H7 (cell line): ENCODE results near the gene SH3RF3. TPM values are rescaled to one million over a fixed set of nuclear protein-coding genes. Genes with fewer than 3 reads are reported as not detected.

Experiments used
- DNase-seq: peaks from one replicate; pipeline ENCODE4 v3.0.0; 2012
- H3K27me3 ChIP-seq: 2 replicates; pipeline ENCODE4 v1.6.0; 2011; ENCODE audit warnings: mild to moderate bottlenecking, low read length; ENCODE audit not compliant: control insufficient read depth, insufficient read depth
- H3K36me3 ChIP-seq: replicated peaks from 2 replicates; pipeline ENCODE4 v1.5.1; 2011; ENCODE audit warnings: low read length; ENCODE audit not compliant: control insufficient read depth, insufficient read depth
- H3K4me3 ChIP-seq: 2 replicates; pipeline ENCODE4 v1.5.1; 2011; ENCODE audit warnings: low read depth, mild to moderate bottlenecking, control low read depth, low read length, moderate library complexity; ENCODE audit not compliant: insufficient read depth
- total RNA-seq: library from RNA; depleted of rRNA; stranded (reverse); fragments of >200 nt; shearing (Covaris generic); gene quantifications from 2 replicates; pipeline ENCODE4 v1.2.3, GENCODE V29; 2014

SH3RF3 gene
- total RNA-seq, 1 experiment from 2014 or later, result 0.80 TPM

DNA sequence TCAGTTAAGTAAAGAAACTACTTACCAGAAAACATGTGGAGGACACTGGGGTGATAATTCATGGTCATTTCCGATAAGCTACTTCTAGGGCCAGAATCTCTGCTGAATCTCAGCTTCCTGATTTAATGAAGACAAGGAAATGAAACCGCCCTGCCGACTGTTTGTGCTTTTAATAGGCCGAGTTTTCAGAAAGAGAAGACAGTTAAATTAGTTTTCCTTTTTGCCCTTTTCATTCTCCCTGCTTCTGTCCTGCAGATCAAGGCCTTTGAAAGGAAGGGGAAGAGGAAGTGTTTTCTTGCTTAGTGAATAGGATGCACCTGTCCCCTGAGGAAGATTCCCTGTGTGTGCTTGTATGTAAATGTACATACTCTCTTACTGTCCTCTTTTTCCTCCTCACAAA lies 126.6 kb downstream of the SH3RF3 start:
- H3K4me3 ChIP-seq, result no peak overlapping the region
- DNase-seq, result no peak
- H3K27me3 ChIP-seq, result no peaks in the 10 kb centered on the region
- H3K36me3 ChIP-seq, result no peaks in the 10 kb centered on the region

DNA sequence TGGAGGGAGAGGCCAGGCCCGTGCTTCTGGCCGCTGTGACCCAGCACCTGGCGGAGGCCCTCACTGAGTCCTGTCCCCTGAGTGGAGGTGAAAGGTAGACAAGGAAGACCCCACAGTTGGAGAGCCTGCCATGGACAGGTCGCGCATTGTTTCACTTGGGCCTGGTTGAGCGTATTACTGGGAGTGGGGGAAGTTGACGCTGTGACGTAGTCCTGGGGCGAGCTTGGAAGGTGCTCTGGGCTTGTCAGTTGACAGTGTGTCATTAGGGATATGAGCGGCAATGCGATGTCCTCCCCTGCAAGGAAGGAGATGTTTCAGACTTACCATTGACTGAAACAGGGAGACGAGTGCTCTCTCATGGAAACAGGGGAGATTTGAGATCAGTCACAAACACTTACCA lies 127.1 kb downstream of the SH3RF3 start:
- Histone ChIP-seq H3K36me3 (no peaks in the 10 kb centered on the region), H3K4me3 (no peak overlapping the region), H3K27me3 (no peaks in the 10 kb centered on the region)
- DNase-seq, result no peak

DNA sequence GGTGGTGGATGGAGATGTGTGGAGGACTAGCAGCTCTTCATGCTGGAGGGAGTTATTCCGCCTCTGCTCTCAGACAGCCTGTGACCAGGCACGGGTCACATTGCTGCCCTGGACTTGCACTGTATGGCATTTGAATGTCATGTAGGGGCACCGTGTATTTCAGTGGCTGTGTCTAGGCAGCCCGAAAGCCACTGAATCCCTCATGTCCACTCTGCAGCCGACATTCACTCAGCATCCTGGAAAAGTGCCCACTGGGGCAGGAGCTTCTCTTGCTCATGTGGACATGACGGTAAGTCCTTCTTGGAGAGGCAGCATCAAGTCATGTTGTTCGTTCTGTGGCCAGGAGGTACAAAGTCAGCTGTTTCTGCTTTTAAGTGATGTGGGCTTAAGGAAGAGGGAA lies 127.9 kb downstream of the SH3RF3 start:
- no peak overlapping the region for H3K4me3 ChIP-seq
- no peaks in the 10 kb centered on the region for H3K36me3 ChIP-seq
- H3K27me3 ChIP-seq, result no peaks in the 10 kb centered on the region
- no peak for DNase-seq

DNA sequence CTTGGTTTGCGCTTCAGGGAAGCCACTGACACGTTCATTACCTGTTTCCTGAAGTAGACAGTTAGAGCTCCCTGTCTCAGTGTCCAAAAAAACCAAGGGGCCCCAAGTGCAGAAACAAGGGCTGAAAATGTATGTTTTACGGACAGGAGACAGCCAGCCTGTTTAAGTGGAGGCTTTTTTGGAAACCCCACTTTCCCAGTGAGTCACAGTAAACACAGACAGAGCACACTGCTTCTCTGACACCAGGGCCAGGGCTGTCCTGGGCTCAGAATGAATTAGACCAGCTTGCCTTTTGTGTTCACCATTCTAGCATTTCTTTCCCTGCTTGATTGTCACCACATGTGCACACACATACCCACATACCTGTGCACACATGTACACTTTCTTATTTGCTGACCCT lies 128.6 kb downstream of the SH3RF3 start:
- DNase-seq, result no peak
- no peak overlapping the region for H3K4me3 ChIP-seq
- no peaks in the 10 kb centered on the region for H3K36me3 ChIP-seq
- H3K27me3 ChIP-seq, result no peaks in the 10 kb centered on the region

DNA sequence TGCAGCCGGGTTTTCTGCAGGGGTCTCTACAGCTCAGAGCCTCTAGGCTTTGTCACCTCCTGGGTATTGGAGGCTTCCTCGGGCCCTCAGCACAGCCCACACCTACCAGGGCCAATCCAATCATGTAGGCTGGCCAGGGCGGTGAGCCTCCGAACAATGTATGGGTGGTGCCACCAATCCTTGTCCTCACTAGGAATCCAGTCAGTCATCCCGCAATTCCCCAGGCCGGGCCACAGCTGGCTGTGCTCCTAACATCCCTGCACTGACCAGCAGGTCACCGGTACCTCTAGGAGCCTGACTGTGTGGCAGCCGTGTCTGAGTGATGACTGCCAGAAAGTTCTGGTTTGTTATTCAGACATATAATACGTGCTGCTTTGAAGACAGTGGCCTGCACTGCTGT lies 129.4 kb downstream of the SH3RF3 start:
- no peaks in the 10 kb centered on the region for H3K27me3 ChIP-seq
- H3K36me3 ChIP-seq, result no peaks in the 10 kb centered on the region
- DNase-seq, result no peak
- H3K4me3 ChIP-seq, result no peak overlapping the region

DNA sequence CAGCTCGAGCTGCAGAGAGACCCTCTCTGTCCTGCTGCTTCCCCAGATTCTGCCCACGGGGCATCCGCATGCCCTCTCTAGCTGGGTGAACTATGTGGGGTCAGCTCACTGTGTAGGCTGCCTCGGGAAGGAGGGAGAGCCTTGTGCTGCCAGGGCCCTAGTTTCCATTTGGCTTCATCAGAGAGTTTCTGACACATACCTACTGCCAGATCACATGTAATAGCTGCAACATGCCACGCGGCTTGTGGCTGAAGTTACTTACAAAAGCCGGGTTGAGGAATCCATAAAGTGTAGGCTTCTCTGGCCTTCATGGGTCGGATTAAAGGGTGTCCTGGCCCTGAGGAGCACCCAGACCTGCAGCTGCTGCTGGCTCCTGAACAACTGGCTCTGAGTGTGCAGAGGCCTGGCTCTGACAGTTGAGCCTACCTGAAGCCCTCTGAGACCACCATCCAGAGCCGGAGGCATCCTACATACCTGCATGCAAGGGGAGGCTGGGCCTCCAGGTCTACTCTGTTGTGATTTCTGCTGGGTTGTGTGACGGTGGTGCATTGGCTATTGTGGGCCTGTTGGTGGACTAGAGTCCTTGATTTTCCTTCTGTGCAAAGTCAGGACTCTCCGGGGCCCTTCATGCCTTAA lies 130.0 kb downstream of the SH3RF3 start:
- H3K4me3 ChIP-seq, result no peak overlapping the region
- H3K27me3 ChIP-seq, result no peaks in the 10 kb centered on the region
- DNase-seq, result no peak
- no peaks in the 10 kb centered on the region for H3K36me3 ChIP-seq

DNA sequence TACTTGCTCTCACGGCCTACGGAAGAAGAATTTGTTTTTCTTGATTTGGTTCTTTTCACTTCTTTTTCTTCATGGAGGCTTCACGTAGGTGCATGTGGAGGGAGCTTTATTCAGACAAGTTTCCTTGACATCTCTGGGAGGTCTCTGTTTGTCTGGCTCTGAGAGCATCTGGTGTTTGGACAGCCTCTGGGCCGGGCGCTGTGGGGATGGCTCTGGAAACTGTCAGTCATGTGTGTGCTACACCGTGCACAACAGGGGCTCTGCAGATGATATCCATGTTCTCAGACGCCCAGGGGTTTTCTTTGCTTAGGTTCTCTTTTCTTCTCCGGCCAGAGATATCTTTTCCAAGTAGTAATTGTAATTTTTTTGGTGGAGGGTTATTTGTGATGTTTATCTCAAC lies 130.7 kb downstream of the SH3RF3 start:
- DNase-seq, result no peak
- Histone ChIP-seq H3K36me3 (no peaks in the 10 kb centered on the region), H3K4me3 (no peak overlapping the region), H3K27me3 (no peaks in the 10 kb centered on the region)

DNA sequence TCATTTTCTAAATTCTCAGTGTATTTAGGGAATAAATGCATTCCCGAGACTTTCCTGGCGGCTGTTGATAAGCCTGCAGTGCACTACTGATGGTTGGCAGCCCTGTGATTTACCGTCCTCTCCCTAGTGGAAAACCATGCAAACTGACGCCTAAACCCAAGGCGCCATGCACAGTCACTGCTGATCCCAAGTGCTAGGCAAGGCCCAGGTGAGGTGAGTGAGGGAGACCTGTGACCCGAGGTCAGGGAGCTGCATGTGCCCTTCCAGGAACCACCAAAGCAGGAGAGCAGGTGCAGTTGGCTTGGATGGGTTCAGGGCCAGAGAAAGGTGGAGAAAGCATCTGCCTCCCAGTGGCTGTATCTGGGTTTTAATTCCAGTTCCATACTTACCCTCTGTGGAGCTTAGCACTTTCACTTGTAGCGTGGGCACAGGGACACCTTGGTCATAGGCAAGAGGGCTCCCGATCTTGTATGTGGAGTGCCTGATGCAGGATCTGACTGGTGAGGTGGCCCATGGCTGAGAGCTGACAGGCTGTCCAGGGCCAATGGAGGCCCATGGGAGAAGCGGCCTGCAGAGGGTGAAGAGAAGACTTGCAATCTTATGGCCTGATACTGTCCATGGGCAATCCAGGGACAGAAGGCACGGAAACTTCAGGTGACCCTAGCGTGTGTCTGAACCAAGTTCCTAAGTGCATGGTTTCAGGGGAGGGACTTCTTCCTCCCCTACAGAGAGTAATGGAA lies 131.3 kb downstream of the SH3RF3 start:
- Histone ChIP-seq H3K4me3 (no peak overlapping the region), H3K27me3 (no peaks in the 10 kb centered on the region), H3K36me3 (no peaks in the 10 kb centered on the region)
- DNase-seq, result no peak

DNA sequence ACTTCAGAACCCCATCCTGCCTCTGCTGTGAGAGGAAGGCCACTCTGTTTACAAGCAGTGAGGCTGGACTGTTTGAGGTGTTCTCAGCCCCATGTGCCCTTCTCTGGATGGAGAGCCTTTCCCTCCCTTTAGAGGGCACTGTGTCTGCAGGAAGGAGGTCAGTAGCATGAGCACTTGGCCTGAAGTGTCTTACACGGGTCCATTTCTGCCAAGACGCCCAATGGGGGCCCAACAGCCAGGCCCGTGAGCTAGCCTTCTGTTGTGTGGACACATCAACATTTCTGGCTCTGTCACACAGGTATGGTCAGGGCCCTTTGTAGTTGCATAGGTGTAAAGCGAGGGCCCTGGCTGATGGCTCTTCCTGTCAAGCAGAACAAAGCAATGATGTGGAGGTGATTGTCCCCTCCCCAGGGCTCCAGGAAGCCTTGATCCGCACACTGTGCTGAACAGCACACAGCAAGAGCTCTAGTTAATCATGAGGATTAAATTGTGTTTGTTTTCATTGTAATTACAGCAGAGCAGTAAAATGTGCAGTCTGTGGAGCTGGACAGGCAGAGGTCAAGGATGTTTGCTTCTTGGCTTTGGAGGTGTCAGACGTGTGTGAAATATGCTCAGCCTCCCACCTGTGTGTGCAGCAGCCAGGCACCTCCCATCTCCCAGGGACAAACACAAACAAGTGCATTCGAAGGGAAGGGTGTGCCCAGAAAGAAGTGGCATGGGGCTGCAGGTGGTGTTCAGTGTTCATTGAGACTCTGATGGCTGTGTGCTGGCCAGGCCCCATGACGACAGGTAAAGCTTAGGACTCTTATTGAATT lies 132.1 kb downstream of the SH3RF3 start:
- Histone ChIP-seq H3K36me3 (no peaks in the 10 kb centered on the region), H3K4me3 (no peak overlapping the region), H3K27me3 (no peaks in the 10 kb centered on the region)
- DNase-seq, result peak; percentile 75

DNA sequence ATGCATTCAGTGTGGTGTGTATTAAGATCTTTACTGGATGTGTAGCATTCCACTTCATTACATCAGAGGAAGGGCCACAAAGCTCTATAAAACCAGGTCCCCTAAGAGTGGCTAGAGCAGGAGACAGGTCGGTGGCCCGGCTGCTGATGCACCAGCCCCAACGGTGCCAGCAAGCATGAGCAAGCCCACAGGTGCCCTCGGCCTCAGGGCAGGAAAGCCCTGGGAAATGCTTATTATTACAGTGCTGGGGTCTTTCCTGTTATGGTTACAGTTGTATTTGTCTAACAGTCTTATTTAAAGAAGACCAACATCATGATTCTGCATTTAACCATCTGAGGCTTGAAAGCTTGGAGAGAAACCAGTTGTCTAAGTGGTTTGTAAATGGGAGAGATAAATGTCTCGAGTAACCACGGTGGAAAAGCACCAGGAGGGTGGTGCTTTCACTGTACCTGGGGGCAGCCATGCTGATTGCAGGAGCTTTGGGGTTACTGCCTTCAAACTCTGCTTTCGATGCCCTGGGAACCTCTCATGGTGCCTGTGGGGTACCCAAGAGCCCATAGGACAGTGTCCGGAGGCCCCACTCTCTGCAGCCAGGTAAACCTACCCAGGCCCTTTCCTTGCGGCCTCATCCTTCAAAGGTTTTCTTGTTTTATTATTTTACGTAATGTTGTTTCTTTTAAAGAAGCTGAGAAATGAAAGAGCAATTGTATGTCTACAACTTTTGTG lies 133.1 kb downstream of the SH3RF3 start:
- no peak overlapping the region for H3K4me3 ChIP-seq
- no peaks in the 10 kb centered on the region for H3K27me3 ChIP-seq
- H3K36me3 ChIP-seq, result no peaks in the 10 kb centered on the region
- no peak for DNase-seq

DNA sequence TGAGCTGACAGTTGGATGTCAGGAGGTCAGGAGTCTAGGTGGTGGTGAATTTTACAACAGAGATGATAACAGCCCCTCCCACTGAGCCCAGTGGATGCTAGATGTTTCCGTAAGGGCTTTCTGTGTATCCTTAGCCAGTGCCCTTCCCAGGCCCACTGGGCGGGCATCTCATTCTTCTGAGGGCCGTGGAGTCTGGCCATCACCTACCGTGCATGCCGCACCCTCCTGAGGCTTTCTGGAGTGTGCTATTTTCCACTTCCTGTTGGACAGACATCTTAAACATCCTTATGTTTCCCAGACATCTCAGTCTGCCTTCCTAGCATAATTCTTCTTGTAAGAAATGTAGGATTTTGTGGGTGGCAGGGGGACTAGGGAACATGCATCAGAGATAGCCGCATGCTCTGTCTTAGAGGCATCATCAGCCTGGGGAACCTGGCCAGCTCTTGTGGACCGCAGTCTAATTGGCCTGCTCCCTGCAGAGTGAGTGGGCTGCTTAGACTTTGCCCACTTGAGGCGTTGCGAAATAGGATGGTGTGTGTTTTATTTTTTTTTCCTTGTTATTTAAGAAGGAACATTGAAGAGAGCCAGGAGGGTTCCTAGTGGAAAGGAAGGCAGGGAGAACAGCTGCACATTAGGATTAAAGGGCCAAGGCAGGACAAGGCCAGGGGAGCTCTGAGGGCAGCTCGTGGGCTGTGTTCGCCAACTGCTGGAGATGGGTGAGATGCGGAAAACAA lies 135.8 kb downstream of the SH3RF3 start:
- no peak for DNase-seq
- Histone ChIP-seq H3K27me3 (no peaks in the 10 kb centered on the region), H3K4me3 (no peak overlapping the region), H3K36me3 (no peaks in the 10 kb centered on the region)

DNA sequence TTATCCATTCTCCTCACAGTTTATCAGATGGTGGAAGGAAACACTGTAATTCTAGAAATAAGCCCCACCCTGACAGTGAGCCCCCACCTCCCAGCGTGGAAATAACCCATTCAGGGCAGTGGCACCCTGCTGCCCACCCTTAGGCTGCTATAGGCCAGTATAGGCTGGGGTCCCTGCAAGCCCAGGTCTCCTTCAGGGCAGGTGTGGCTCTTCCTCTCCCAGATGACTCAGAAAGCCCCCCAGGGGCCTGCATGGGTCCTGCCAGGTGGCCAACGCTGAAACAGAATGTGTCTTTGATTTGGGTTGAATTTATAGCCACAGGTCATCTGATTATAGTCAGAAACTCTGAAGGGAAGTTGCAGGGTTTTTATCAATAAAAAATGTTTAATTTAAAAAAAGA lies 136.4 kb downstream of the SH3RF3 start:
- no peak overlapping the region for H3K4me3 ChIP-seq
- DNase-seq, result no peak
- H3K27me3 ChIP-seq, result no peaks in the 10 kb centered on the region

DNA sequence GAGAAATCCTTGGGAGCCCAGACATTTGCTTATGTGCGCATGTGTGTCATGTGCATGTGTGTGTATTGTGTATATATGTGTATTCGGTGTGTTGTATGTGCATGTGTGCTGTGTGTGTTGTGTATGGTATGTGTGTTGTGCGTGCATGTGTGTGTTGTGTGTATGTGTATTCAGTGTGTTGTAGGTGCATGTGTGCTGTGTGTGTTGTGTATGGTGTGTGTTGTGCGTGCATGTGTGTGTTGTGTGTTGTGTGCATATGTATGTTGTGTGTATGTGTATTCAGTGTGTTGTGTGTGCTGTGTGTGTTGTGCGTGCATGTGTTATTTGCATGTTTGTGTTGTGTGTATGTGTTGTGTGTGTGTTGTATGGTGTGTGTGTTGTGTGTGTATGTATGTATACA lies 136.9 kb downstream of the SH3RF3 start:
- DNase-seq, result no peak
- Histone ChIP-seq H3K4me3 (no peak overlapping the region), H3K27me3 (no peaks in the 10 kb centered on the region), H3K36me3 (no peaks in the 10 kb centered on the region)

More for the DNA sequence above, 136.4 kb downstream of the SH3RF3 start:
- H3K36me3 ChIP-seq, result no peaks in the 10 kb centered on the region

DNA sequence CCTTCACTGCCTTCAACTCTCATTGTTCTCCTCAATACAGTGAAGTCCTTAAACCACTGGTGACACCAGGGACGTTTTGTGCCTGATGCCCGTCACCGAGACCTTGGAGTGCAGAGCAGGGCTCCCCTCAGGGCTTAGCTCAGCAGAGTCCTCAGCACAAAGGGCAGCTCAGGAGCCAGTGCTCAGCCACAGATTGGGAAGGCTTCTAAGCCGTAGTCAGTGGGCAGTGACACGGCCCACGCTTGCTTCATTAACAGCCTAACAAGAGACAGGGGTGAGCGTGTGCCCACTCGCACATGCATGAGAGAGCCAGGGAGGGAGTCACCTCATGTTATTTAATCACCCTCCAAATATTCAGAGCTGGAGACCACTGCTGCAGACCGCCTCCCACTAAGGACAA lies 137.5 kb downstream of the SH3RF3 start:
- Histone ChIP-seq H3K27me3 (no peaks in the 10 kb centered on the region), H3K36me3 (no peaks in the 10 kb centered on the region), H3K4me3 (no peak overlapping the region)
- no peak for DNase-seq
